Measurements from ENCODE around the gene JUP.
A peak's percentile ranks its signal among the peaks of the same experiment; 100 is the strongest.

The JUP gene

DNA sequence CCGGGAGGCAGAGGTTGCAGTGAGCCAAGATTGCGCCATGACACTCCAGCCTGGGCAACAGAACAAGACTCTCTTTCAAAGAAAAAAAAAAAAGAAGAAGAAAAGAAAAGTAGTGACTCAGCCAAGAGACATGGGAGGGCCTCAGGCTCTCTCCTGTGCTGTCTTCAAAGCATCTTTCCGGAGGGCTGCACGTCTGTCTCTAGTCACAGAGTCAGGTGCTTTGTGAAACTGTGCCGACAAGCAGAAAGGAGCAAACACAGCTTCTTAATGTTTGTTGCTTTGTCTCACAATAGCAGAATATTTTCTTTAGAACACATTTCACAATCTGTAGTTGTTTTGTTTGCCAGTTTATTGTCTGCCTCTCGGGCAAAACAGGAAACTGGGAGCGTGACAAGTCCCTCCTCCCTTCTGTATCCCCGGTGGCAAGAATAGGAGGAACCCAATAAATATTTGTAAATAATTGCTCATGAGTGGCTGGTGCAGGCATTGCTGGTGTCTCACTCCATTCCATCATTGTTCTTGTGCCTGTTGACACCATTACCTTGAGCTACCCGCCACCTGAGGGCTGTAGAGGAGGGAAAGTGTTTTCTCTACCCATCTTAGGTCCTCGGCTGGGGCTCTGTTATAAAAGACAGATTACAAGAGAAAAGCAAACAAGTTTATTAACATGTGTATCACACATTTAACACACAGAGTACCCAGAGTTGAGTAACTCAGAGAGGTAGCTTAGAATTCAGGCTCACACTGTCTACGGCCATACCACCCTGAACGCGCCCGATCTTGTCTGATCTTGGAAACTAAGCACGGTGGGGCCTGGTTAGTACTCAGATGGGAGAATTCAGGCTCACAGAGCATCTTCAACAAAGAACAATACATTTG is 68.9 kb downstream of the JUP start:
- DNase-seq (ENCODE audit: low read depth) = no peak
- in situ Hi-C loops (cut with HindIII; ENCODE audit: low sequenced_read_pairs) = no loop called here
- TF ChIP-seq CTCF (IDR thresholded peaks at IDR 0.05; ENCODE audit: low read depth, low read length, missing control alignments) = no peak
- H3K4me3 ChIP-seq (ENCODE audit: low read depth, low read length) = no peak overlapping the region

DNA sequence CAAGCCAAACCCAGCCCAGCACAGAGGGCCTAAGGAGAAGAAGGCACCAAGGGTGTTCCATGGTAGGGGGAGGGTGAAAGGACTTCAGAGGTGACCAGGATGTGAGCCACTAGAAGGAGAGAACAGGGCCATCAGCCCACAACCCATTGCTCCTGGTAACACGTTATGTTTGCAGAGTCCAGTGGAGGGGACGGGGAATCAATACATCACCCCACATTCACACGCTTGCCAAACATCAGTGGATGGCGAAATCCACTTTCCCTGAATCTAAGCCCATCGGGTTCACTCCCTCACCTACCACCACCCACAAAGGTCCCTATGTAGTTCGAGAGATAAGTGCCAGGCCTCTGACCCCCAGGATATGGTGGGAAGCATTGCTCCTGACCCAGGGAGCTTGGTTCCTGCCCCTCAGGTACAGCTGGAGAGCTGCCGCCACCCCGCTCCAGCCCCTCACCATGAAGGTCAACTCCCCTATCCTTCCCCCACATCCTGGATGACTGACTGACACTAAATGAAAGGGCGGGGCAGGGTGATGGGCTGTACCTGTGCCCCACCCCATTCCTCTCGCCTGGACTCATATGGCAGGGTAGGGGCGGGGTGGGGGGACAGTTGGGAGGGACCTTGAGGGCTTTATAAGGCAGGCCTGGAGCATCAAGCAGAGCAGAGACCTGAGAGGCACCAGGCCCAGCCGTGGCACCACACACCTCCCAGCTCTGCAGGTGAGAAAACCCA is 74.7 kb downstream of the JUP start, which contains the start of gene GAST:
Gene GAST (plus strand): TSS at position 663 of the 732 bp plus-strand sequence. CDS start 3,106 bp downstream, outside the sequence.
- in situ Hi-C loops (cut with HindIII; ENCODE audit: low sequenced_read_pairs) = no loop called here
- DNase-seq (ENCODE audit: low read depth) = no peak
- no peak within 1 kb of the TSS for H3K4me3 ChIP-seq (ENCODE audit: low read depth, low read length)
- TF ChIP-seq CTCF (IDR thresholded peaks at IDR 0.05; ENCODE audit: low read depth, low read length, missing control alignments) = no peak

DNA sequence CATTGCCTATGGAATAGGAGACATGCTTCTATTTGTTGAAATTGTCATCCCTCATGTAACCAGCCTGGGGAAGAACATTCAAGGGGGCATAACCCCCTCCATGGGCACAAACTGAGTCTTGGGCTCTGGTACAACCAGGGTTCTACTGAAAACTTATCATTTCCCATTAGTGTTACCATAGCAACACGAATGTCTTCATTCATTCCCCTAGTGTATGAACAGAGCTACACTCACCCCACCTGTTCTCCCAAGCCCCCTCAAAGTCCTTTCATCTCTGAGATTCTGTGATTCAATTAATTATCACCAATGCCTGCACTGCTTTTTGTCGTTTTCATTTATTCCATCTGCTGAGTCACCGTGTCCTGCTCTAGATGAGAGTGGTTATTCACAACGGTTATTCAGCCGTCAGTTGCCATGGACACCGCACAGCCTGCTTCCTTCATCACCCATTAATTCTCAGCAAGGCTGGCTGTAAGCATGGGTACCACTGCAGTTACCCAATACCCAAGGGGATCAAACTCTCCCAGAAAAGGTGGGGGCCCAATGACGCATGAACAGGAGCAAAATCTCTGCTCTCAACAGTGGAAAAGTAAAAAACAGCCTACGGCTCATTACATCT is 75.9 kb downstream of the JUP start:
- in situ Hi-C loops (cut with HindIII; ENCODE audit: low sequenced_read_pairs) = no loop called here
- no peak for TF ChIP-seq CTCF (IDR thresholded peaks at IDR 0.05; ENCODE audit: low read depth, low read length, missing control alignments)
- H3K4me3 ChIP-seq (ENCODE audit: low read depth, low read length) = no peak overlapping the region
- DNase-seq (ENCODE audit: low read depth) = peak; percentile 37

GRCh38 chr17:41707803-41708669 is 78.5 kb downstream of the JUP start:
- DNase-seq (ENCODE audit: low read depth) = no peak
- no peak overlapping the region for H3K4me3 ChIP-seq (ENCODE audit: low read depth, low read length)
- in situ Hi-C loops (cut with HindIII; ENCODE audit: low sequenced_read_pairs) = no loop called here
- no peak for TF ChIP-seq CTCF (IDR thresholded peaks at IDR 0.05; ENCODE audit: low read depth, low read length, missing control alignments)

DNA sequence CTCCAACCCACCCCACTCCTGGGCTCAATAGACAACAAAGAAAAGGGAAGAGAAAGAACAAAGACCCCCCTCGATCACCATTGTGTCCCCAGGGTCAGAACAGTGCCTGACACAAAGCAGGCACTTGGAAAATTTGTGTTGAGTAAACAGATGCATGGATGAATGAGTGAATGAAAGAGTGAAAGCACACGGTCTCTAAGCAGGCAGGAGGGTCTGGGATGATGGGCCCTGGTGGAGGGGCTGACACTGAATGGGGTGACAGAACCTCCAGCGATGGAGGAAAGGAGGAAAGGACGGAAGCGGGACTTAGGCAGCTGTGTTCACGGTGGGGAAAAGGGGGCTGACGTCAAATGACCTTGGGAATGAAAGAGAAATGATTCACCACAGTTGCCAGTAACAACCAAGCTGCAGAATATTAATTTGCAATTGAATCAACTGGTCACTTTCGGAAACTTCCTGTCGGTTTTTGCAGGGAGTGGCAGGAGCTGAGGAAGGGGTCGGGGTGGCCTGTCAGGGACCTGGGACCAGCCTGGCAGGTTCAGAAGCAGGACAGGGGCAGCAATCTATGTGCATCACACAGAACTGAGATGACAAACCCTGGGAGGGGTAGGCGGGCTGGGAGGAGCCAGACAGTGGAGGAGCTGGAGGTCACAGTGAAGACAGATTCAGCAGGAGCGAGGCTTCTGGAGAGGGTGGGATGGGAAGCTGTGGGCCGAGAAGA is 81.1 kb downstream of the JUP start:
- no peak for TF ChIP-seq CTCF (IDR thresholded peaks at IDR 0.05; ENCODE audit: low read depth, low read length, missing control alignments)
- in situ Hi-C loops (cut with HindIII; ENCODE audit: low sequenced_read_pairs) = no loop called here
- no peak for DNase-seq (ENCODE audit: low read depth)
- H3K4me3 ChIP-seq (ENCODE audit: low read depth, low read length) = no peak overlapping the region

All from astrocyte of the cerebellum (primary cell).